OCI-LY1 (cell line): ENCODE measurements around the gene SPATA21.

Source experiments
- CTCF ChIP-seq: fragments of 200-600 bp; sonication (generic), shearing (Covaris generic); IDR thresholded peaks from 2 replicates; pipeline ENCODE4 v1.5.1; 2017; ENCODE audit warnings: mild to moderate bottlenecking, antibody characterized with exemption, low read length, moderate library complexity, mixed read lengths
- EZH2 ChIP-seq: fragments of 200-600 bp; sonication (generic), shearing (Covaris generic); IDR thresholded peaks from 2 replicates; pipeline ENCODE4 v1.8.0; 2017; ENCODE audit warnings: borderline replicate concordance, mixed run types, mild to moderate bottlenecking, antibody characterized with exemption, low read length, moderate library complexity, mixed read lengths

GRCh38 chr1:16464917-16465625 is 27.8 kb upstream of the SPATA21 start:
- TF ChIP-seq CTCF (no peak), EZH2 (no peak)
